HL-60/S4 treated with phorbol 12-myristate 13-acetate at 8.2 ng/mL for 4 days and 3 days (cell line): ENCODE measurements around the gene BCAP29.

Source experiments
- in situ Hi-C: fragments of 300-500 bp; cut with MboI; formaldehyde crosslinking; loops from 2 replicates; pipeline ENCODE4 v1.15.0; 2022; ENCODE audit warnings: low sequenced_read_pairs

Gene BCAP29

DNA sequence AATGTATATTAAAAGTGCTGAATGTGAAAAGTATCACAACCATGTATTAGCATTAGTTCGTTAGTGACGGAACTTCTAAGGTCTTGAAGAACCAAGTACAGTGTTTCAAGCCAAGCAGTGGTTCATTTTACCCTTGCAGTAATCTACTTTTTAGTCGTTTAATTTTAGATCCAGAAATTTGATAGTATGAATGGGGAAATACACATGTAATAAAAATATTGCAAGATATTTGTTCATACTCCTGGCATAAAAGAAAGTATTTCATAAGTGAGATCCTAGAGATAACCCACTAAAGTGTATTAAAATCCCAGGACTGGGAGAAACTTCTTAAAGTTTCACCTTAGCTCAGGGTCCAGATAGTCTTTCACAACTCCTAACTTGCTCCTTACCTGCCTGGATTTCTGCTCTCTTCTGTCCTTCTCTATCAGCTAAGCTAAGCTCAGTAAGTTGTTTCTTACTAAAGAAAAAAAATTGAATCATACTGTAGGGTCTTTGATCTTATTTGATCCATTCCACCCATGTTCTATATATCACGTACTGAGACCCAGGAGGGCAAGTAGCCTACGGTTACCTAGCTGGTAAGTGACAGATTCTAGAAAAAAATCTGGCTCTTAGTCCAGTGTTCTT, 1.5 kb downstream of the BCAP29 start:
- in situ Hi-C loops = no loop called here

DNA sequence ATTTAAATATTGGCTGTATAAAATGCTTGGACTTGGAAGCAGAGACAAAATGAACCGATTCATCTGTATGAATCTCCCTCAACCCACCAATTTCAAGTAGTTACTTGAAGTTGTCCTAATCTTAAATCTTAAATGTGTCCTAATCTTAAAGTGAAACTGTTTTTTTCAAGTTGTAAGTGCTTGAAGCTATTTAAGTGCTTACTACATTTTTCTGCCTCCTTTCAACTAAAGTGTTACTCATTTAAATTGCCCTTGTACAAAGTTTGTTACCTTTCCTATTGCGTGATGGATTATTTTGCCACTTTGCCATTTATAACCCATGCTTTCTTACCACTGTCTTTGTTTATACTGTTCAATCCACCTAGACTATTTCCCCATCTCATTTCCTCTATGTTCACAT, 2.8 kb downstream of the BCAP29 start:
- in situ Hi-C loops = no loop called here

DNA sequence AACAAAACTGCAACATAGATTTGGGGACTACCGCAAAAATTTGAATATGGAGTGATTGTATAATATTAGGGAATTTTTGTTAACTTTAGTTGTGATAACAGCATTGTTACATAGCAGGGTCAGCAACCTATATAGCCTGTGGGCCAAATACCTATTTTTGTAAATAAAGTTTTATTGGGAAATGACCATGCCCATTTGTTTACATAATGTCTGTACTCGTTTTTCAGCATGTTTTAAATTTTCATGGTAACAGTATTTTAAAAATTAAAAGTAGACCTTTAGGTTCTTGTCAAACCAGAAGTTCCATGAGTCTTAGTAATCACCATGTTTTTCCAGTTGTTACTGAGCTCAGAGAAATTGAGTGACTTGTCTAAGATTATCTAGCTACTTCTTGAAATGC, 4.7 kb downstream of the BCAP29 start:
- in situ Hi-C loops = no loop called here

DNA sequence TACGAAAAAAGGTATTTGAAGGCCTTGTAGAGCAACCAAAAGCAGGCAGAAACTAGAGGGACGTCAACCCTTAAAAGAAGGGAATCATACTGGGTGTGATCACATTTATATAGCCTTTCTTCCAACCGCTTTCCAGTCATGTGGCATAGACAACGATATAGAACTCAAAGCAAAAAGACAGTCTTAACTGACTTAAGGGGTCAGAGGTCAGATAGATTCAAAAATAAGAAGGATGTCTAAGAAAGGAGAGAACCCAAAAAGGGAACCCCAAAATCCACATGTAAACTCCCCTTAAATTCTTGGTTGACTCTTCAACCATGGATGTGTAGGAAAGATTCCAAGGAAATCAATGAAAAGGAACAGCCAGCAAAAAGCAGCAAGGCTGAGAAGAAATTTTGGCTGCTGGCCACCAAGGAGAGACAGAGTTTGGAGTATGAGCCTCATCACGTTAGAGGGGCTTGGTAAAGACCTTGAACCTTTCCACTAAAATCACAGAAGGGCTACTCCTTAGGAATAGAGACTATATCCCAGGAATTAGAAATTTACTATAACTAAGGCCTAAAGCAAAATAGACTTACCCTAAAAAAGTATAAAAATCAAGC, 8.6 kb downstream of the BCAP29 start:
- in situ Hi-C loops = no loop called here

DNA sequence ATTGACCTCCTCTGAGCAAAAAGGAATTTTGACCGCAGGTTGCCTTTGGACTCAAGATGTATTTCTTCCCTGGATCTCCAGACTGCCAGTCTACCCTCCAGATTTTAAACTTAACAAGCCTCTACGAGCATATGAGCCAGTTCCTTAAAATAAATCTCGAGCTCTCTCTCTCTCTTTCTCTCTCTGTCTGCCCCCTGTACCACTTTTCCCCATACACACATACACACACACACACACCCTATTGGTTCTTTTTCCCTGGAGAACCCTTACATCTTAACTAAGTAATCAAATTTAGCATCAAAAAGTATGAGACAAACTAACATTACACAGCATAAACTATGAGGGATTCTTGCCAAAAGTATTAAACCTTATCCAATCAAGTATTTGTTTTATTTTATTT, 11.4 kb downstream of the BCAP29 start:
- in situ Hi-C loops = no loop called here

DNA sequence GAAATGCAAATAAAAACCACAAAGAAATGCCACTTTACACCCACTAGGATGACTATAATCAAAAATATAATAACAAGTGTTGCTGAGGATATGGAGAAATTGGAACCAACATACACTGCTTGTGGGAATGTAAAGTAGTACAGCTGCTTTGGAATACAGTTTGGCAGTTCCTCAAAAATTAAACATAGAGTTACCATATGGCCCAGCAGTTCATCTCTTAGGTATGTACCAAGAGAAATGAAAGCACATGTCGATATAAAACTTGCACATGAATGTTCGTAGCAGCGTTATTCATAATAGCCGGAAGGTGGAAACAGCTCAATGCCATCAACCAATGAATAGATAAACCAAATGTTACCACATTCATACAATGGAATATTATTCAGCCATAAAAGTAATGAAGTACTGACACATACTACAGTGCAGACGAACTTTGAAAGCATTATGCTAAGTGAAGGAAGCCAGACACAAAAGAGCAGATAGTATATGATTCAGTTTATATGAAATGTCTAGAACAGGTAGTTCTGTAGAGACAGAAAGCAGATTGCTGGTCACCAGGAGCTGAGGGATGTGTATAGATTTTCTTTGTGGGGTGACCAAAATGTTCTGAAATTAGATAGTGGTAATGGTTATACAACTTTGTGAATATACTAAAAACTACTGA, 12.4 kb downstream of the BCAP29 start:
- in situ Hi-C loops = no loop called here

DNA sequence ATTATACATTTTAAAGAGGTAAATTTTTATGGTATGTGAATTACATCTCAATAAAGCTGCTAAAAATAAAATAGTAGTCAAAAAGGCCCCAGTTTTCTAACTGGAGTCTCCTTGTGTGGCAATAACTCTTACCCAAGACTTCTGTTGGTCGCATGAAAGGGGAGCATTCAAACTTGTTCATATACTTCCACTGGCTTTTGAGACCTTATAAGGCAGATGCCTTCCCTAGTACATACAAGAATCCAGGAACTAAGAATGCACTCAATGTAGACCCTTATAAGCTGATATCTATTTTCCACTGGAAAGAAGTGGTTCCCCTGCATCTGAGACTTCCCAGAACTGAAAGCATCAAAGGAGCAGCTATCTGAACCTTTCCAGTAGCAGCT, 13.0 kb downstream of the BCAP29 start:
- in situ Hi-C loops = no loop called here

DNA sequence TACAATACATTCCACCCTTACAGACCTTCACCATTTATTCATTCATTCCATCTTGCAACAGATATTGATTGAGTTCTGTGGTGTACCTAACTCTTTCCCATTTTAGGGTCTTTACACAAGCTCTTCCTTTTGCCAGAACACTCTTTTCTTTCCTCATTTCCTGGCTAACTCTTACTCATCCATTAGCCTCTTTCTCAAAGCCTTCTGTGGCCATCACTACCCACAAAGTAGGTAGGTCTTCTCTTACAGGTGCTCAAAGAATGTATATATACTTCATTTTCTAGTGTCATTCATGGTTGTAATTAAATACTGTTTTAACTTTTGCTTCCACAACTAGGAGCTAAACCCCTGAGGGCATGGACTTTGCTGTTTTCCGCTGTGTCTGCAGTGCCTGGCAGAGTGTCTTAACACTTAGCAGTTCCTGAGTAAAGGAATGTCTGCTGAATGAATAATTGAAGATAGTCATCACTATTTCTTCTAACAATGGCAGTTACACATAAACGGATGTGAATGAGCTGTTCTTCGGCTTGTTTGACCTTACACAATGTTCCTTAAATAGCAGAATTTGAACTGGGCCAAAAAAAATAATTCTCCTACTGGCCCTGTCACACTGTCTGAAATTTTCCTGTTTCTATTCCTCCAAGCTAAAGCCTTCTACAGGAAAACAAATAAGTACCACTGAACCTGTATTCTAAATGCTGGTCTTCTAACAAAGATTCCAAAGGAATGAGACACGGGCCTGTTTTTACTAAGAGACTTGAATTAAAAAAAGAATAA, 15.1 kb downstream of the BCAP29 start:
- in situ Hi-C loops = no loop called here

DNA sequence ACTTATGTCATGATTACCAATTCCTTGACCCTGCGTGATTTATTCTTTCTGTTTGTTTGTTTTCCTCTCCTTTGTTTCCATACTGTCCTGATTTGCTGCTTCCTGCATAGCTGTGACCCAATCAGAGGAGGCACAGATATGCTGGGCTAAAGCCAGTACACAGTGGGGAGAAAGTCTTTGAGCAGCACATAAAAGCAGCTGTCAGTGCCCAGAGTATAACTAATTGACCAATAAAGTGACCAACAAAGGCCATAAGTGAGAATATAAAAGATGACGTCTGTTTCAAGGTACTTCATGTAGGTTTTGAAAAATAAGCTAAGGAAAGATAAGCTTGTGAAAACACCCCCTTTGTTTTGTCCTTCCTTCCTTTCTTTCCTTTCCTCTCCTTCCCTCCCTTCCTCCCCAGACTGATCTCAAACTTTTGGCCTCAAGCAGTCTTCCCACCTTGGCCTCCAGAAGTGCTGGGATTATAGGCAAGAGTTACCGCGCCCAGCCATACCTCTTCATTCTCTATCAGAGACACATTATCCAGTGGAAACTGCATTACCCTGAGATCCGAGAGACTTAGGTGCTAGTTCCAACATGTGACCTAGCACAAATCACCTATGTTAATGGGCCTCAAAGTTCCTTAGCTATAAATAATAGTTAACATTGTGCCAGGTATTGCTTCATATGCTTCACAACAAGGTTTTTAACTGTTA, 17.0 kb downstream of the BCAP29 start:
- in situ Hi-C loops = no loop called here

DNA sequence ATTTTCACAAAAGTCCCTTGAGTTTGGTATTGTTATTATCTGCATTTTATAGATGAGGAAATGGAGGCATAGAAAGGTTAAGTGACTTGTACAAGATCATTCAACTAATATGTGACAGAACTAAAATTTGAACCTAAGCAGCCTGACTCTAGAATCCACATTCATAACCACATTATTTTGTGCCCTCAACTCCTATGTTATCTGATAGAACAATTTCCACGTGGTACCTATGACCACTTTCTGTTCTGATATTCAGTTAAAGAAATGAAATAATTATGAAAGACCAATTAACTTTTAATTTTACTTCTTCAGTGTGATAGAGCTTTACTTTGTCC, 17.5 kb downstream of the BCAP29 start:
- in situ Hi-C loops = no loop called here

DNA sequence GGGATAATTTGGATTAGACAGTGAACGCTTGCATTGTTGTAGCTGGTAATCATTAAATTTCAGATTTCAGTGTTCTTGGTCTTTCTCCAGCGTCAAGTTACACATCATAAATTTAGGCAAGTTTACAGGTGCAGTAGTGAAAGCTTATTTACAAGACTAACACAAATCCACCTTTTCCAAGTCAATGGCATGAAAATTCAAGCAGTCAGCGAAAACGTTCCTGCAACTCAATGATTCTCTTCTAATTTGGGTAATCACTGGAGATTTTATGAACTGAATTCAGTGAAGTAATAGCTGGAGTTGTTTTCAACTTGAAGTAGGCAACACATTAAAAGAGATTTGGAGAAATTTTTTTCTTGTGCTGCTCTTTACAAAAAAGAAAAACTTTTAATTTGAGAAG, 17.9 kb downstream of the BCAP29 start:
- in situ Hi-C loops = no loop called here

DNA sequence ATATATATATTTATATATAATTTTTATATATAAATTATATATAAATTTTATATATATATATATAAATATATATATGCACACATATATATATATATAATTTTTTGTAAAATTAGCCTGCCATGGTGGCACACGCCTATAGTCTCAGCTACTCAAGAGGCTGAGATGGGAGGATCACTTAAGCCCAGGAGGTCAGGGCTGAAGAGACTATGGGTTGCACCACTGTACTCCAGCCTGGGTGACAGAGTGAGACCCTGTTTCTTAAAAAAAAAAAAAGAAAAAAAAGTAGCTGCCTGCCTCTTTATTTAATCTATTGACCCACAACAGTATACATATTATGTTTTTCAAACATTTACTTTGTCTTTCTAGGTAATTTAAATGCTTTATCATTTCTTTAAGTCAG, 19.2 kb downstream of the BCAP29 start:
- in situ Hi-C loops = no loop called here

DNA sequence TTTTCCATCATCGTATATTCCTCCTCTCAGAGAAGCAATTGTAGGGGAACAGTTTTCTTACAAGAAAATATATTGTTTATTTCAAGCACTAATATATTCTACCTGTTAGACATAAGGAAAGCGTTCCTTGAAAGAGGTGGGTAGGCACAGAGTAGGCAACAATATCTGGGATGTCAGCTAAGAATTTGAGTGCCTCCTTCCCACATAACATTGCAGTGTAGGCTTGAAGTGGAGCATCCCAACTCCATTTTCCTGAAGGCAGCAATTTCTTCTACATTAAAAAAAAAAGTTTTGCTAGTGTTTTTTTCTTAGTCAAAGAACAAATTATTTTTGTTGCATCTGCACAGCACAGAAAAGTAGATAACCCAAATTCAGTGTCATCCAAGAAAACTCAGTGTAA, 20.8 kb downstream of the BCAP29 start:
- in situ Hi-C loops = no loop called here

DNA sequence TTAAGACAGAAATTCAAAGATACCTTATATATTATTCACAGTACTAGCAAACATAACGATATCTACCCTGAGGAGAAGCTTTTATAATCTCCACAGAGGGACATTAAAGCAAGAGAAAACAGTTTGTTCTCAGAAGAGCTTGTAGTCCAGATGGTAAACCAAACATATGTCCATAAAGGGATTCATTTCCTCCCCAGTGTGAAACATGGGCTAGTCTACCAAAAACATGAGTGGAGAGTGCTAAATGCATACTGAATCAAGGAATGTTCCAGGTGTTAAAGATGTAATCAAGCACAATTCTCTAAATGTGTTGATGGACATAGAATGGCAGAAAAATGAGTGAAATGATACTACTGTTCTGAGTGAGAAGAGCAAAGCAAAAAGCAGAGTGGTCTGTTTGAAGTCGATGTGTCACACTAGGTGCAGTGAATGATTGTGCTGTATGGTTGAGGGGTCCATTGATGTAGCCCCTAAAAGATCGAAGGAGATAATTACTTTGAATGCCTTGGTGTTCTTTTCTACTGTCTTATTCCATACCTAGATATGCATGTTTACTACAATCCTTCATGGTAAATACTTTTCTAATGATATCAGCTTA, 25.3 kb downstream of the BCAP29 start:
- in situ Hi-C loops = no loop called here

DNA sequence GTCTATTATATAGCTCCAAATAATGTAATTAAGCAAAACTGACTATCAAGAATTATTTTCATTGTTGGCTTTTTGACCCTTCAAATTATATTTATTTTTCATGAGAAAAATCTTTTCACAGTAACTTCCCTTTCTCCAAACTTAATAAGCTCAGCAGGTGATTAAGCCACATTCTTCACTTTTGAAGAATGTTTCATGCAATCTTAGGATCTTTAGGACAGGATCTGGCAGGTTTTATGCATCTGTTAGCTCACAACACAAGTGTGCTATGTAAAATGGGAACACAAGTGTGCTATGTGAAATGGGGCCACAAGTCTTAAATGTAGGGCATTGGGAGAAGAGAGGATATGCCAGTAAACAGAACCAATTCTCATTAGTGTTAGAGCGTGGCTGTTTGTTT, 26.3 kb downstream of the BCAP29 start:
- in situ Hi-C loops = no loop called here

DNA sequence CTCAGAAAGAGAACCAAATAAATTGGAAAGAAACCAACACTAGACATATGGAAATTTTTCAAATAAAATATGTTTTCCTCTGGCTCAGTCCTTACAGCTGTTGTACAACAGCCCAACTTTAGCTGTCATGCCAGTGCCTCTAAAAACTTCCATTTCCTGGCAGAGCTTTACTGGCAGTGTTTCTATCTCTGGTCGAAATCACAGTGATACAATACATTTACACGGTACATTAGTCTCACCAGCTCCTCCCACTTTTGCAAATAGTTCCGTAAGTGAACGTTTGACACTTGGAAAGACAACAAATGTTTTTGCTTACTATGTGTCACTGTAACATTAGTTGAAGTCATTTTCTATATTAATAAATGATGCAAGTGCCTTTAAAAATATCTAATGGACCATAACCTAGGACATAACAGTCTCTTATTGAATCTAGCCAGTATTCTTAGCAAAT, 29.8 kb downstream of the BCAP29 start:
- in situ Hi-C loops = no loop called here

DNA sequence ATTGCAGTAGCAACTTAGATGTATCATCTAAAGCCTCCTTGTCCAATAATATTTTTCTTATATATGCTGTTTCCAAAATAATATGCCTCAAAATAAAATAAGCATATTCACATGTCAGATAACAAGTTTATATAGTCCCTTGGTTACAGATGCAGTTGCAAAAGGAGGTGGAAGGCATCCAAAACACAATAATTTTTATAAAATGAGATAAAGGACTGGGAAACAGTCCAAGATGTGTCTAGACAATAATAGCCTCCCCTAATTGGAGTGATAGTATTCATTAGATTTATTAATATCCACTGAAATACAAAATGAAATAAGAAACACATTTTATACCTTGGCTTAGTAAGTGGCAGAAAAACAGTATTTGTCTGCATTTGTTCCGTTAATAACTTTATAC, 30.3 kb downstream of the BCAP29 start:
- in situ Hi-C loops = no loop called here

DNA sequence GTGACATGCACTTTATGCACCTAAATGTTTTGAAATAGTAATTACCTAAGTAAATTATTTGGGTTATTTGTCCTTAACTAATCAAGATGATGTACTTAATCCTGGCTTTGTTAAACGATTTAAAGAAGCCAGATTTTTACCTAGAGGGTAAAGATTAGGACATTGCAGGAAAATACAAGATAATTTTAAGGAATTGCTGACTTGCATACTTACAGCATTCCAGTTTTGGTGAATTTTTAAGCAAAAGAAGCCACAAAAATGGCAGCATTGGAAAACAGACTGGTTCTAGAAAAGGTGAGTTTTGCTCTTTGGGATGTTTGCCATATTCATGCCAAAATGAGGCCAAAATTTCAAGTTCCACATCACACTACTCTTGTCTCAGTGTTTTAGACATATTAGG, 33.4 kb downstream of the BCAP29 start:
- in situ Hi-C loops = no loop called here

DNA sequence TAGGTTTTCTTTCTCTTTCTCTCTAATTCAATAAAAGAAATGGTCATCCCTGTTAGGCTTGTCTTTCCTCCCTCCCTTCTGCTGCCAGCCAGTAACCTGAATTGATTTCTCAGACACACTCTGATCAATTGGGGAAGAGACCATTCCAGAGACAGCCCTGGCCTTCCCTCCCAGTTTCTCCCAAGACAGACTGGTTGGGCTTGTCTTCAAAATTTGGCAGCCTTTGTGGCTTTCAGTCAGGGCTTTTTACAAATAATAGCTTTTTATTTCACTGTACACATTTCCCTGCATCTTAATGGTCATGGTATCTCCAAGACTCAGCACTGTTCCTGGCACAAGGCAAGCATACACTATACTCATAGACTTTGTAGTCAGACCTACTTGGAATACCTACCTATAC, 33.9 kb downstream of the BCAP29 start:
- in situ Hi-C loops = no loop called here

DNA sequence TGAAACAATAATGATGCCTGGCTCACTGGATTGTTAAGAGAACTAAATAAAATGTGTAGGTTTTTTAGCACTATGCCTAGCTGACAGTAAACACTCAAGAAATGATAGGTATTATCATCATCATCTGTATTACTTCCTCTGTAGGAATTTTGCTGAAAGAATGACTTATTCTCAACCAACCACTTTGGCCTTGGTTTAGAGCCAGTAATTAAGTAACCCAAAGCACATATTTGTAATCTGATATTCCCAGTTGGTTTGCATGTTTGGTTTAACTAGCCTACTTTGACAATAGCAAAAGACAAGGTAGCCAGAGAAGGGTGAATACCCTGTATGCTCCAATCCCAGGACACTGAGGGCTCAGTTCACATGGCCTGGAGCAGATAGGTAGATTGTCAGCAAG, 34.4 kb downstream of the BCAP29 start:
- in situ Hi-C loops = no loop called here
